Left colon (tissue), 2 donors: ENCODE results near the gene SLC12A7. TPM values are rescaled to one million over a fixed set of nuclear protein-coding genes. Genes with fewer than 3 reads are reported as not detected.

ENCODE experiments used
- ATAC-seq: fragments of 200-7000 bp; cut with Tn5 transposase; one replicate; pipeline ENCODE4 v1.9.1; 2020; ENCODE audit warnings: mild to moderate bottlenecking, moderate library complexity
- DNase-seq, 2 donors: peaks; one replicate each; pipeline ENCODE4 v3.0.0-alpha.2; 2020
- intact Hi-C, 2 donors: fragments of 100-400 bp; cut with DNase I in 1 of 2; cut with micrococcal nuclease in 1 of 2; formaldehyde crosslinking; loops; one replicate each; pipeline versions ENCODE4 v1.11.2 to v1.14.0; 2022; cut with DNase I, micrococcal nuclease
- total RNA-seq, 2 donors: library from RNA; stranded (reverse); fragmentation: NEBNext Ultra II Directional; extraction: Animal tissue kit (Norgen Biotek cat#: 25700); gene quantifications; one replicate each; pipeline ENCODE4 v1.2.1, GENCODE V29; 2021
- donor health status: DM: no; HTN: no; CAD: no.
- donor health status: DM: yes; HTN: yes; CAD: no.

SLC12A7 gene
- total RNA-seq, 2 donors from 2014 or later = 70.4 to 88.3 TPM

GRCh38 chr5:1143670-1143951 is 31.7 kb upstream of the SLC12A7 start:
- DNase-seq (no peak), ATAC-seq (no peak)
- intact Hi-C loops = loop anchor here (10.0 kb wide), 2 partner anchors 139 to 219 kb away; partner anchors contain the start of gene NKD2 (in 1 of the 2)

GRCh38 chr5:1142886-1143669 is 31.2 kb upstream of the SLC12A7 start:
- ATAC-seq (no peak), DNase-seq (no peak)
- intact Hi-C loops = loop anchor here (10.0 kb wide), 2 partner anchors 138 to 218 kb away; partner anchors contain the start of gene NKD2 (in 1 of the 2)

- ATAC-seq (peak; percentile 14), DNase-seq (no peak)
- intact Hi-C loops = loop anchor here (10.0 kb wide), 2 partner anchors 137 to 217 kb away; partner anchors contain the start of gene NKD2 (in 1 of the 2)
These were observed 30.0 kb upstream of the SLC12A7 start for GRCh38 chr5:1141834-1142233.

GRCh38 chr5:1140818-1141189 is 28.9 kb upstream of the SLC12A7 start:
- intact Hi-C loops = loop anchor here (10.0 kb wide), 2 partner anchors 136 to 216 kb away; partner anchors contain the start of gene NKD2 (in 1 of the 2)
- ATAC-seq (no peak), DNase-seq (no peak)

GRCh38 chr5:1140171-1140817 is 28.4 kb upstream of the SLC12A7 start:
- DNase-seq (peak; percentile 79 to 90), ATAC-seq (peak; percentile 89)
- intact Hi-C loops = loop anchor here (10.0 kb wide), 2 partner anchors 135 to 215 kb away; partner anchors contain the start of gene NKD2 (in 1 of the 2)

- intact Hi-C loops = loop anchor here (10.0 kb wide), 2 partner anchors 135 to 215 kb away; partner anchors contain the start of gene NKD2 (in 1 of the 2)
- ATAC-seq (no peak), DNase-seq (no peak)
These were observed 27.7 kb upstream of the SLC12A7 start for GRCh38 chr5:1139331-1140170.

- intact Hi-C loops = no loop called here
- ATAC-seq (no peak), DNase-seq (no peak)
These were observed 26.8 kb upstream of the SLC12A7 start for GRCh38 chr5:1138445-1139245.

GRCh38 chr5:1137567-1138444 is 25.9 kb upstream of the SLC12A7 start:
- DNase-seq = peak; percentile 69 to 77
- intact Hi-C loops = no loop called here
- peak; percentile 60 for ATAC-seq

GRCh38 chr5:1136814-1137213 is 25.0 kb upstream of the SLC12A7 start:
- intact Hi-C loops = no loop called here
- no peak for ATAC-seq
- DNase-seq = no peak

- ATAC-seq (no peak), DNase-seq (no peak)
- intact Hi-C loops = no loop called here
These were observed 24.0 kb upstream of the SLC12A7 start for GRCh38 chr5:1135696-1136525.

GRCh38 chr5:1134478-1134877 is 22.6 kb upstream of the SLC12A7 start:
- DNase-seq (peak in 1 of 2 donors; percentile 53), ATAC-seq (peak; percentile 17)
- intact Hi-C loops = no loop called here

GRCh38 chr5:1133510-1134201 is 21.8 kb upstream of the SLC12A7 start:
- intact Hi-C loops = no loop called here
- no peak for ATAC-seq
- DNase-seq = no peak

GRCh38 chr5:1133108-1133507 is 21.2 kb upstream of the SLC12A7 start:
- no peak for ATAC-seq
- intact Hi-C loops = no loop called here
- no peak for DNase-seq

GRCh38 chr5:1132570-1132969 is 20.7 kb upstream of the SLC12A7 start:
- ATAC-seq = no peak
- intact Hi-C loops = no loop called here
- no peak for DNase-seq

- DNase-seq (no peak), ATAC-seq (no peak)
- intact Hi-C loops = no loop called here
These were observed 19.9 kb upstream of the SLC12A7 start for GRCh38 chr5:1131726-1132125.

- intact Hi-C loops = no loop called here
- DNase-seq = no peak
- ATAC-seq = peak; percentile 1
These were observed 19.3 kb upstream of the SLC12A7 start for GRCh38 chr5:1131191-1131621.
